GM04503 (cell line): ENCODE results near the gene SLC18A2.
"Not testable (repeated sequence)": the region's sequence is repeated elsewhere in the genome, so short reads cannot be mapped to it uniquely, and the experiment has no call there.

Experiments used
- DNase-seq: peaks from one replicate; pipeline ENCODE4 v3.0.0-alpha.2; 2012; ENCODE audit warnings: low read depth

Gene SLC18A2

DNA sequence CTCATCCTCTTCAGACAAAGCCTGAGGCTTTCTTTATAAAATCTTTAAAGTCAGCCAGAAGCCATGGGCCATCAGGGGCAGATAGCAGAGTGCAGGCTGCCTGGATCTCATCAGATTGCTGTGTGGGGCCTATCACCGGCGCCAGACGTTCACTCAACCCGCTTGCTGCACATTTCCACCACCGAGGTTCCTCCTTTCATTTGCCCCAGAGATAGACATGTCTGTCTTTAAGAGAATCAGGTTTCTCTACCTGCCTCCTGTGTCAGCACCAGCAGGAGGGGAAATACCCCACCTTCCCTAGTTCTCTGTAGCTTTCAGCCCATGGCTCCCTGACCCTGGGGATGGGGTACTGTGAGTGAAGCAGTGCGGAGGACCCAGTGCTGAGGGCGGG, 22.0 kb downstream of the SLC18A2 start:
- no peak for DNase-seq

DNA sequence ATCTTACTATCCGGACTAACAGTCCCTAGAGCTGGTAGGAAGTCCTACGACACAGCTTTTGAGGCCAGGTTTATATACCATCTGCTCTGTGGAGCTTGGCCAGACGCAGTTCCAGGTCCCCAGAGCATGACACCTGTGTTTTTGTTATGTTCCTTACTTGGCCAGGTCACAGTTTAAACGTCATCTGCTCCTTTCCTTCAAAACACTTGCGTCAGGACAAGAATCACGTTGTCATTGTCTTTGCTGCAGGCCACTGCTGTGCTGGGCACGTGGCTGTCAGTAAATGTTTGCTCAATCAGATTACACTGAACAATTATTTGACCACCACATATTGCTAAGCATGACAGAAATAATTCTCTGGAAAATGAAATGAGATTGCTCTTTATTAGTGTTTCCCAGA, 23.9 kb downstream of the SLC18A2 start:
- DNase-seq = no peak

DNA sequence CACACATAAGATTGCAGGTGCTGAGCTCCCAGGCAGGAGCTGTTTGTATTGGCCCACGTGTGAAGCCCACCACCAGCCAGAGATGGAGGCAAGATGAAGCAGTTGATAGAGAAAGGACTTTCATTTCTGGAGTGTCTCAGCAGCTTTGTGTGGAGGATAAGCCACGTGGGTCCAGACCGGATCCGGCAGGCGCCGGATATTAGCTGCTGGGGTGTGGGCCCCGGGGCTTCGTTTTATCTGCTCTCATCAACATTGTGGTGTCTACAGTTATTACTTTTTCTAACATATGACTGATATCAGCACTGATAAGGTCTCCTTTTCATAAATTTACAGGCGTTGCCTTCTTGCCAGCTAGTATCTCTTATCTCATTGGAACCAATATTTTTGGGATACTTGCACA, 25.5 kb downstream of the SLC18A2 start:
- no peak for DNase-seq

DNA sequence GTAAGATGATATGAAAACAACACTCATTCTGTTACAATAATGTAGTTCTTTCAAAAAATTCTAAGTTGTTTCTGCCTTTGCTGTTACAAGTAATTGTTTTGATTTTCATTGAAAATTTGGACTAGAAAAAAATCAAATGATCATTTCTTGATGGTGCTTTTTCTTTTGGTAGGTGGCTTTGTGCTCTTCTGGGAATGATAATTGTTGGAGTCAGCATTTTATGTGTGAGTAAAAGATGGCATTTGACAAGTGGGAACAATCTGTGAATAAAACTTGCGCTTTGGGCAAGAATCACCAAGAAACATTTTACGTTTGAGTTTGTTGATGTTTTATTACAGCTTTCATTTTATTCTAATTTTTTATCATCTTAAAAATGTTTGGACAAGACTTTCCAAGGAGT, 25.9 kb downstream of the SLC18A2 start:
- DNase-seq = no peak

DNA sequence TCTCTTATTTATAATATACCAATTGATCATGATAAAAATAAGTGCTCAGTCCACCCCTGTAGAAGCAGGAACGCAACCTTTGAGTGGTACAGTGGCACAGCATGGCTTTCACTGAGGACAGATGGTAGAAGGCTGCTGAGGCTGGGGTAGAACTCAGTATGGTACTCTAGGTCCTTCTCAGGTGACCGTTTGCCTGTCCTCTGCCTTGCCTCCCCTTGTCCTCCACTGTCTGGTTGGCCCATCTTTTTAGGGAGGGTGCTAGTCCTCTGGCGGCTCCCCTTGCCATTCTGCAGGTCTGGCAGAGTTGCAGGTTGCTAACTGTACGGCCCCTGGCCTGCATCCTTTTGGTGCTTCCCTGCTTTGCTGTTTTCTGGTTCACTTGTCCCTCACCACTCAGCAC, 27.3 kb downstream of the SLC18A2 start:
- no peak for DNase-seq

DNA sequence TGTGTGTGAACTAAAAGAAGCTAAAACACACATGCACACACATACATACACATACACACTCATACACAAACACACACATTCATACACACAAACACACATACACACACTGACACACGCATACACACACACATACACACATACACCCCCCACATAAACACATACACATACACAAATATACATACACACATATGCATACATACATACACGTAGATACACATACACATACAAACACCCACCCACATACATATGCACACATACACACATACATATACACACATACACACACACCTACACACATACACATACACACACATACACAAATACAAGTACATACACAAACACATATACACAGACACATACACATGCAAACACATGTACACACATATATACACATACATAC, 28.0 kb downstream of the SLC18A2 start:
- no peak for DNase-seq

DNA sequence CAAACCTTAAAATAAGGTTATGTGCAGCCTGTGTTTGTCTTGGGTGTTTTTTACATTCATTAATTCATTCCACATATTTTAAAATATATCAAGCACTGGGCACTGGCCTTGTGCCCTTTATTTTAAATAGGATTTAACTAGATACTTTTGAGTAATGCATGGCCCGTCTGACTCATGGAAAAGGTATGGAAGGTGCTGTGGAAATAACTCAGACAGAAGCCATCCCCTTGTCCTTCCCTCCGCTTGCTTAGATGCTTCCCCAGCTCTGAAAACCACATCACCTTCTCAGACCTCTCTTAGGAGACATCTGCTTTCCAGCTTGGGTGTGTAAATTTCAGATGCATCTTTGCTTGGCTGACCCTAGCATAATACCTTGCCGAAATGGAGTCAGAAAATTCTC, 30.5 kb downstream of the SLC18A2 start:
- DNase-seq = no peak

DNA sequence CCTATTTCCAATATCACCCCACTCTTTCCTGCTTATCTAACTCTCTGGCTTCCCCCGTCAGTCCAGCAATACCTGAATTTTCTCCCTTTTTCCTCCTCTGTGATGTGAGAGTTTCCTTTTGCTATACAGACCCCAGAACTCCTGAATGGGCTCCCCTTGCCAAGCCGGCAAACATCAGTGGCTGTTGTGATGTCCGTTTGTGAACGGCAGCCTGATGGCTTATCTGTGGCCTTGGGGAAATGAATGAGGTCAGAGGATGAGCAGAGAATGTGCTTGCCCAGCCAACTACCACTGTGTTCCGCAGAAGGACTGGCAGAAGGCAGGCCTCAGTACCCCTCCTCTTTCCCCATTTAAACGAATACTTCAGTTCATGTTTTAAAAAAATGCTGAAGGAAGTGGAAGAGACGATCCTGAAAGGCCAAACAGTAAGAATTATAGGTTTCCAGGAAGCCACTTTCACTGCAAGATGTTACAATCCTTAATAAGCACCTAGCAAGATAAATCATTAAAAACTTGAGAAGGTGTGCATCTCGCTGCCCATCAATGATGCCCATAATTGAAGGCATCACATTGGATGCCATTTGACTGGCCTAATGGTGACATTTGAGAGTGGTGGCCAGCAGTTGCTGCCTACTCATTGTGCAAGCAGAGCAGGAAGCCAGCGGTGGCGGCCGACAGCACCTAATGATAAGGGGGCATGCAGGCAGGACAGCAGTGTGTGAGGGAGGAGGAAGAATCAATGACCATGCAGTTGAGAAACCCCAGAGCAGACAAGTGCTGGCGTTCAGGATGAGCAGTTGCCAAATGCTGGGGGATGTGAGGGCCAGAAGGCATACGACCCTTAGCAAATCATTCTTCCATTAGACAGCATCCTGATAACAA, 31.5 kb downstream of the SLC18A2 start:
- no peak for DNase-seq

DNA sequence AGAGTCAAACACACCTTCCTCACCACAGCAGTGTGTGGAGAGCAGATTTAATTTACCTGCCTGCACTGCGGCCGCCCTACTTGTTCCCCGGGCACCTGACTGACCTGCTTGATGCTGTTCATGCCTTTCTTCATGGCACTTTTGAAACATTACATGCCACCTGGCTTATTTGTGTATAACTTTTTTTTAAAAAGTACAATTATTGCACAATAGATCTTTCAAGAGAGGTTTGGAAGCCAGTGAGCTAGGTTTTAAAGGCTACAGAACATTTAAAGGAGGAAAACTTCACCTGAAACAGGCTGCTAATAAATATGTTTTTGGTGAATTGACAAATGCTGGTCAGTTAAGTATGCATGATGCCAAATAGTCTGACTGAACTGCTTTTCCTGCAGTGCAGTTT, 33.1 kb downstream of the SLC18A2 start:
- no peak for DNase-seq

DNA sequence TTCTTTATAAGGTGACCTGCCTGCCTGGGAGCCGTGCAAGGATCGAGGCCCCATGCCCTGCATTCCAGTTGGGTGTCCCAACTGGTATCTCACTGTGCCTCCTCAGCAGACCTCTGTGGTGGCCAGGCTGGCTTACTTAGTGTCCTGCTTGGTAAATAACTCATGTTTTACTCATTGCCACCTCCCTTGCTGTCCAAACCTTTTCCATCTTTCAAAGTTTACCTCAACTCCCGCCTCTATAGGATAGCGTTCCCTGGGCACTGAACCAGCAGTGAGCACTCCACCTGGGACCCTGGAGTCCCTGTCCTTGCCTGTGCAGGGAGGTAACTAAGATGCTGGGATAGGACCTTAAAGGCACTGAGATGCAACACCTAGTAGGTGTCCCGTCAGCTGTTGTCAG, 33.6 kb downstream of the SLC18A2 start:
- no peak for DNase-seq

DNA sequence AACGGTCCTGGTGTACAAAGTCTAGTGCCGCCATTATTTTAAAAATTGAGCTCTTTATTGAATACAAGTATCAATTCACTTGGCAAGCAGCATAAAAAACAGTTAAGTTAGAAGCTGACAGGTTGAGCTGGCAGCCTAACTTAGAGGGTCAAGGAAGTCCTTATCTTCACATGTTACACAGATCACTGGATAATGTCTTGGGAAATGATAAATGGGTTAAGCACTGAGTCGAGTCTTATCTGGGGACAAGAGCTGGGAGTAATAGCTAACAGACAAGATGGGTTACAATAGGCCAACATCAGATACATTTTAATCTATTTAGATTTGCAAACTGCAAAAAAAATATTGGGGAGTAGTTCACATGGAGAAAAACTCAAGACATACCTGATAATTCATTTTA, 34.2 kb downstream of the SLC18A2 start:
- no peak for DNase-seq

DNA sequence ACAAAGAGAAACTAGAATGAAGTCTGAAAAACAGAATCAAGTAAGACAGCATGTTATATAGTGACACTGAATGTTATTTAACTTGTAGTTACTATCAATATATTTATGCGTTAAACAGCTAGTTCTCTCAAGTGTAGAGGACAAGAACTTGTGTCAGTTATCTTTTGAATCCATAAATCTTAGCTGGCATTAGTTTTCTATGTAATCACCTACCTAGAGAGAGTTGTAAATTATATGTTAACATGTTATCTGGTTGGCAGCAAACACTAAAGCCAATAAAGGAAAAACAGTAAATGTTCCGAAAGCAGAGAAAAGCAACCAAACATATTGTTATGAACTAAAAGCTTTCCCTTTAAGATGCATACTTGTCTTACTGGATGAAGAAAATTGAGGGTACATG, 36.8 kb downstream of the SLC18A2 start:
- no peak for DNase-seq

DNA sequence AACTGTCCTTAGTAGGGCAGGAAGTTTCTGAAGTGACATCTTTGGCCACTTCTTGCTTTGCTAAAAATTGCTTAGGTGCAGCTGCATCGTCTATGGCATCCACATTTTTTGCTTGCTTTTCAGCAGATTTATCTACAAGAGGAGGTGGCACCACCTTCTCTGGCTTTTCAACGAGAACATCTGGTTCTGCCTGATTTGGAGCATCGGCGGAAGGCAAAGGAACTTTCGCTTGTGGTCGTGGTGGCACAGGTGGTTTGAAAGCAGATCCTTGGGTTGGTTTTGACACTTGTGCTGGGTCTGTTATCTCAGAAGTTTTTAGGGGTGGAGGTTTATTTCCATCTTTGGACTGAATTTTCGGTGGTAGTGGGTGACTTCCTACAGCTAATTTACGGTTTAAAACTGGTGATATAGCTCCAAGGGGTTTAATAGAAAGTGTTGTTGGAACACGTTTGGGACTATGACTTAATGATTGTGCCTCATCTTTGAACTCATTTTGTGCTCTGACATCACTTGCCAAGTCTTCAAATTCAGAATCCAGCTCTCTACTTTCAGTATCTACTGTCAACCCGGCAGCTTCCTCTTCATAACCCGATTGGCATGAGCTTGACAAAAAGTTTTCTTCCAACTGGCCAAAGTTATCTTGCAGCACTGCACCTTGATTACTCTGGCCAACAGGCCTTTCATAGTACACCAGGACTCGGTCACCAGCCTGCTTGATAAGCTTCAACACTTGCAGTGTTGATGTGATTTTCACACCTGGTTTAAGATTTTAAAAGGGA, 44.0 kb downstream of the SLC18A2 start:
- no peak for DNase-seq

DNA sequence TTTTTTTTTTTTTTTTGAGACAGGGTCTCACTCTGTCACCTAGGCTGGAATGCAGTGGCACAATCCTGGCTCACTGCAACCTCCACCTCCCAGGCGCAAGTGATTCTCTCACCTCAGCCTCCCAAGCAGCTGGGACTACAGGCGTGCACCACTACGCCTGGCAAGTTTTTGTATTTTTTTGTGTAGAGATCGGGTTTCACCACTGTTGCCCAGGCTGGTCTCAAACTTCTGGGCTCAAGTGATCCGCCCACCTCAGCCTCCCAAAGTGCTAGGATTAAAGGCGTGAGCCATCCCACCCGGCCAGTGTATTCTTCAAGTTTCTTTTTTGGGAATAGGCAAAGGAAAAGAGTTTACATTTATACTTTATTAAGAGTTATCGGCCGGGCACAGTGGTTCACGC, 50.0 kb downstream of the SLC18A2 start:
- not testable (repeated sequence) for DNase-seq

DNA sequence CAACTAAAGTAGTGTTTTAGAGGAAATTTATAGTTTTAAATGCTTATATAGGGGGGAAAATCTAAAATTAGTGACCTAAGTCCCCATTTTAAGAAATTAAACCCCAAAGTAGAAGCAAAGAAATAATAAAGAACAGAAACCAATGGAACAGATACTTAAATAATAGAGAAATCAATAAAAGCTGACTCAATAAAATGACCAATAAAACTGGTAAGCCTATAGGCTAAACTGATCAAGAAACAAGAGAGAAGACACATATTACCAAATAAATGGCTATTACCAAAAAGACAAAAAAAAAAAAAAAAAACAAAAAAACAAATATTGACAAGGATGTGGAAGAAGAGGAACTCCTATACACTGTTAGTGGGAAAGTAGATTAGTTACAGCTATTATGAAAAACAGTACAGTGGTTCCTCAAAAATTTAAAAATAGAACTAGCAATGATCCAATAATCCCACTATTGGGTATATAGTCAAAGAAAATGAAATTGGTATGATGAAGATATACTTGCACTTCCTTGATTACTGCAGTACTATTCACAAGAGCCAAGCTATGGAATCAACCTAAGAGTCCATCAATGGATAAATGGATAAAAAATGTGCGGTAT, 53.2 kb downstream of the SLC18A2 start:
- no peak for DNase-seq

DNA sequence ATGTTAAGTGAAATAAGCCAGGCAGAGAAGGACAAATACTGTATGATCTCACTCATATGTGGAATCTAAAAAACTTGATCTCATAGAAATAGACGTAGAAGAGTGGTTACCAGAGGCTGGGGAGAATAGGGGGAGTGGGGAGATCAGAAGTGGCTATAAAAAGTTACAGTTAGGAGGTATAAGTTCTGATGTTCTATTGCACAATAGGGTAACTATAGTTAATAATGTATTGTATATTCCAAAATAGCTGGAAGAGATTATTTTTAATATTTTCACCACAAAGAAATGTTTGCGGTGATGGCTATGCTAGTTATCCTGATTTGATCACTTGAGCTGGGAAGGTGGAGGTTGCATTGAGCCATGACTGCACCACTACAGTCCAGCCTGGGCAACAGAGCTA, 53.8 kb downstream of the SLC18A2 start:
- no peak for DNase-seq

DNA sequence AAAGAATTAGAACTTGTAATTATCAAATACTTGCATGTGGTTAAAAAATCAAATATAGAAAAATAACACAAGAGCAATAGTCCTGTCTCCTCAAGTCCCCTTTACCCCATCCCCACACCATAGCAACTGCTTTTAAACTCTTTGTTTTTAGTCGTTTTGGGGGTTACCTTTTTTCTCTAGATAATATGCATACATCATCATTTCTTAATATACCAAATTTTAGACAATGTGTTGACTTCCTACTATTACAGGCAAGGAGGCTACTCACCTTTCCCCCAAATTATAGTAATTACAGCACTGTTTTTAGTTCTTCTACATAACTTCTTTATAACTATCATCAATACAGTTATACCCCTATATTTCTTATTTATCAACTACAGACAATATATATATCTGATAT, 57.3 kb downstream of the SLC18A2 start:
- no peak for DNase-seq

DNA sequence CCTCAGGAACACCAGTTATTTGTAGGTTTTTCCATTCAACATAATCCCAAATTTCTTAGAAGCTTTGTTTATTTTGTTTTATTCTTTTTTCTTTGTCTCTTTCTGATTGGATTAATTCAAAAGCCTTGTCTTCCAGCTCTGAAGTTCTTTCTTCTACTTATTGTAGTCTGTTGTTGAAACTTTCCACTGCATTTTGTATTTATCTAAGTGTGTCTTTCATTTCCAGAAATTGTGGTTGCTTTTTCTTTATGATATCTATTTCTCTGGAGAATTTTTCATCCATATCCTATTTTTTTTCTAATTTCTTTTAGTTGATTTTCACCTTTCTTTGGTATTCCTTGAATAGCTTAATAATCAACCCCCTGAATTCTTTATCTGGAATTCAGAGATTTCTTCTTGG, 58.5 kb downstream of the SLC18A2 start:
- no peak for DNase-seq

DNA sequence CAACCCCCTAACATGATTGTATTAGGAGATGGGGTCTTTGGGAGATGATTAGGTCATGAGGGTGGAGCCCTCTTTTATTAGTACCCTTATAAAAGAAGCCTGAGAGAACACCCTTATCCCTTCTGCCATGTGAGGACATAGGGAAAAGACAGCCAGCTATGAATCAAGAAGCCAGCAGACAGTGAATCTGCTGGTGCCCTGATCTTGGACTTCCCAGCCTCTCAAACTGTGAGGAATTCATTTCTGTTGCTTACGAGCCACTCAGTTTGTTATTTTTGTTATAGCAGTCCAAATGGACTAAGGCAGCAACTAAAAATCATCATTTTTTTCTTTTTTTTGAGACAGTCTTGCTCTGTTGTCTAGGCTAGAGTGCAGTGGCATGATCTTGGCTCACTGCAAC, 59.8 kb downstream of the SLC18A2 start:
- DNase-seq = no peak

DNA sequence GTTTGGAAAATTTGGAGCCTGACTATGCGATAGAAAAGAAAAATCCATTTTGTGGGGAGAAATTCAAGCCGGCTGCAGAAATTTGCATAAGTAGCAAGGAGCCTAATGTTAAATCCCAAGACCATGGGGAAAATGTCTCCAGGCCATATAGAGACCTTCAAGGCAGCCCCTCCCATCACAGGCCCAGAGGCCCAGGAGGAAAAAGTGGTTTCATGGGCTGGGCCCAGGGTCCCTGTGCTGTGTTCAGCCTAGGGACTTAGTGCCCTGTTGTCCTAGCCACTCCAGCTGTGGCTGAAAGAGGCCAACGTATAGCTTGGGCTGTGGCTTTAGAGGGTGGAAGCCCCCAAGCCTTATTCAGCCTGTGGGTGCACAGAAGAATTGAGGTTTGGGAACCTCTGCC, 62.5 kb downstream of the SLC18A2 start:
- not testable (repeated sequence) for DNase-seq

DNA sequence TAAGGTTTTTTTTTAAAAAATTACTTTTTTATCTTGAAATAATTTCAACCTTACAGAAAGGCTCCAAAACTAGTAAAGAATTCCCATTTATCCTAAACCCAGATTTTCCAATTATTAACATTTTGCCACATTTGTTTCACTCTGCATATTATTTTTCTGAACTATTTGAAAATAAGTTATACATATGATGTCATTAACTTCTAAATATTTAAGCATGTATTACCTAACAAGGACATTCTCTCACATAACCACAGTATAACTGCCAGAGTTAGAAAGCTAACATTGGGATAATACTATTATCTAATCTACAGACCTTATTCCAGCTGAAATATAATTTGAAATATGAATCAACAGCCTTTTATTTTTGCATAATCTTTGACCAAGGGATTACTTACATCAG, 65.8 kb downstream of the SLC18A2 start:
- DNase-seq = no peak

DNA sequence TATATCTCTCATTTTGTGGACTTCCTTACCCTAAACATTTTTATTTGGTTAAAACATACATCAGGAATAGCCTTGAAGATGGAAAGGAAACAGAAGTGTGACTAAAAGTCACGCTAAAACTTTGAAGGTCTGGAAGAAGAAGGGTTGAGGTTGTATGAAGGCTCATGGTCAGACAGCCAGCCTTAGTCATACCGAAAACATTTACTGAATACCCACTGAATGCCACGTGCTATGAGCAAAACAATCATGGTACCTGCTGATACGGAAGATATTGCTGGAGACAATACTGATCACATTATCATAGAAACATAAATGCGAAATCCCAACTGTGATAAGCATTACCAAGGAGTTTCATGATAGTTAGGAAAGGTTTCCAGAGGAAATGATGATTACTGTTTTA, 70.3 kb downstream of the SLC18A2 start:
- DNase-seq = no peak

DNA sequence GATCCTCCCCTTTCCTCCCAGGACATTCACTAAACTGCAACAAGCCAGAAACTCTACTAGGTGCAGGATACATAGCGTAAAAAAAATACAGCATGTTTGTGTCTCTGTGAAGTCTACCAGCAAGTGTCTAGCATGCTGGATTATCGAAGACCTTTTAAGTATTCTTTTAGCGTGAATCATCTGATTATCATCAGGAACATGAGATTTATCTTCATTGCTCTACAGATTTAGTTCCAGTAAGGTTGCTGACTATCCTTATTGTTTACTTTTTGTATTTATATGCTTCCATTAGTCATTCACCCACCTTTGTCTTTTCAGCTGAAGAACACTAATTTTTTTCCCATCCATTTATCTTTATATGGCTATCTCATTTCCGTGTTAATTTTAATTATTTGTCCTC, 71.5 kb downstream of the SLC18A2 start:
- no peak for DNase-seq
